Endothelial cell of hepatic sinusoid (primary cell): ENCODE data around the gene ARHGEF16.

Experiments used
- in situ Hi-C: cut with HindIII; loops from 2 replicates; pipeline ENCODE4 v1.10.0; 2017; ENCODE audit warnings: low sequenced_read_pairs

ARHGEF16 gene

GRCh38 chr1:3465091-3465934 is 10.8 kb downstream of the ARHGEF16 start:
- in situ Hi-C loops, result no loop called here

- in situ Hi-C loops, result no loop called here
Observed at GRCh38 chr1:3465935-3466321, 11.5 kb downstream of the ARHGEF16 start.

DNA sequence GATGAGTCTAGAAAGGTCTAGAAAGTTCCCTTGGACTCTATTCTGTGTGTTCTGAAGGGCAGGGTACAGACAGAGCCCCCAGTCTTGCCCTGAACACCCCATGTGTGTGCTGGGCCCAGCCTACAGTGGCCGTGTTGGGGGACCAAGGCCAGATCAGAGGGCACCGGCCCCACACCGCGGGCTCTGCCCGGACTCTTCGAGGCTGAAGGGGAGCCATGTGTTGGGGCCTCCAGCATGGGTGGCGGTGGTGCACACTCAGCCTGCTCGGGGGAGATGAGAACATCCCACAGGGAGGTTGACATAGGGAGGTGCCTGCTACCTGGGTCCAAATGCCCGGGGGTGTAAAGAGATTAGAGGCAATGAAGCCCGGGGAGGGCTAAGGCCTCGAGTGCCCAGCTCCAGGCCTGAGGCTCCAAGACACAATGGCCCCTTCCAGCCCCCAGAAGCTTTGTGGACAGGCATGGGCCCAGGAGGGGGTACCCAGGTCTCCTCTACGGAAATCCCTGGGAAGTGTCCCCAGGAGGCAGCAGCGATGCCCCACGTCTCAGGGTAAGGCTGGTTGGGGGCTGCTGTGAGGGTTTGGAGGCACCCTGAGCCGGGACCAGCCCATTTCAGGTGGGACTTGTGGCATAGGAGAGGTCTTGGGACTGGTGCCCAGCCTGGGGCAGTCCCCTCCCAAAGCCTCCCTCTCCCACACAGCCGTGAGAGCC is 12.1 kb downstream of the ARHGEF16 start:
- in situ Hi-C loops, result no loop called here

DNA sequence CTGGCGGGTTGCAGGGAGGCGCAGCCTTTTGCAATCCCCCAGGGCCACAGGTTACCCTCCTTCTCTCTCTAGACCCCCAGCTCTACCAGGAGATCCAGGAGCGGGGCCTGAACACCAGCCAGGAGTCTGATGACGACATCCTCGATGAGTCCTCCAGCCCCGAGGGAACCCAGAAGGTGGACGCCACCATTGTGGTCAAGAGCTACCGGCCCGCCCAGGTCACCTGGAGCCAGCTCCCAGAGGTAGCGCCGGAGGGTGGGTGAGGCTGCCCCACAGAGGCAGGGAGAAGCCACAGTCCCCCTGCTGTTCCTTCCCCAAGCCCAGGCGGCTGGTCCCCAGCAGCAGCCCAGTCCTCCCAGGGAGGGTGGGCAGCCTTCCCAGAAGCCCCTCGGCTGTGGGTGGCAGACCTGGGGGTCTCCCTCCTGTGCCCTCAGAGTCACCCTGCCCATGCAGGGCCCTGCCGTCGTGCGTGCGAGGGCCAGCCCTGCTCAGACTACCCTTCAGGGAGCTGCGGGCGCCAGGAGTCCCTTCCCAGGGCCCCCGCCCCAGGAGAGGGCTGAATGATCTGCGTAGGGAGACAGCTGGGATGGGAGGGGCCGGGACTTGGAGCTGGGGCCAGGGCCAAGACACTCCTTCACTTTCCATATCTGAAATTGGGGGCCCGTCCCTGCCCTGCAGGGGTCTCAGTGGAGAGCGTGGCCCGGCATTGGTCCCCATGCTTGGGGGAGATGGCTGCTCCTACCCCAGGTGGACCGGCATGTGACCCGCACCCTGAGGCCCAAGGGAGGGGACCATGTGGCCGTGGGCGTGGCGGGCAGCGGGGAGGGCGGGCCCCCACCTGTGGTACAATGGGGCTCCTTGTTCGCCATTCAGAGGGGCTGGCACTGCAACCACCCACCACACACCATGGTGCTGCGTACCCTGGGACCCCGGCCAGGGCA is 12.9 kb downstream of the ARHGEF16 start:
- in situ Hi-C loops, result no loop called here

GRCh38 chr1:3468236-3469103 is 14.0 kb downstream of the ARHGEF16 start:
- in situ Hi-C loops, result no loop called here

- in situ Hi-C loops, result no loop called here
Observed at GRCh38 chr1:3469104-3469848, 14.8 kb downstream of the ARHGEF16 start.

- in situ Hi-C loops, result loop anchor here (5.0 kb wide), 1 partner anchor 82 kb away; no protein-coding TSS in a partner anchor
Observed at GRCh38 chr1:3469849-3470649, 15.6 kb downstream of the ARHGEF16 start.

GRCh38 chr1:3470650-3471355 is 16.3 kb downstream of the ARHGEF16 start:
- in situ Hi-C loops, result loop anchor here (5.0 kb wide), 1 partner anchor 81 kb away; no protein-coding TSS in a partner anchor

DNA sequence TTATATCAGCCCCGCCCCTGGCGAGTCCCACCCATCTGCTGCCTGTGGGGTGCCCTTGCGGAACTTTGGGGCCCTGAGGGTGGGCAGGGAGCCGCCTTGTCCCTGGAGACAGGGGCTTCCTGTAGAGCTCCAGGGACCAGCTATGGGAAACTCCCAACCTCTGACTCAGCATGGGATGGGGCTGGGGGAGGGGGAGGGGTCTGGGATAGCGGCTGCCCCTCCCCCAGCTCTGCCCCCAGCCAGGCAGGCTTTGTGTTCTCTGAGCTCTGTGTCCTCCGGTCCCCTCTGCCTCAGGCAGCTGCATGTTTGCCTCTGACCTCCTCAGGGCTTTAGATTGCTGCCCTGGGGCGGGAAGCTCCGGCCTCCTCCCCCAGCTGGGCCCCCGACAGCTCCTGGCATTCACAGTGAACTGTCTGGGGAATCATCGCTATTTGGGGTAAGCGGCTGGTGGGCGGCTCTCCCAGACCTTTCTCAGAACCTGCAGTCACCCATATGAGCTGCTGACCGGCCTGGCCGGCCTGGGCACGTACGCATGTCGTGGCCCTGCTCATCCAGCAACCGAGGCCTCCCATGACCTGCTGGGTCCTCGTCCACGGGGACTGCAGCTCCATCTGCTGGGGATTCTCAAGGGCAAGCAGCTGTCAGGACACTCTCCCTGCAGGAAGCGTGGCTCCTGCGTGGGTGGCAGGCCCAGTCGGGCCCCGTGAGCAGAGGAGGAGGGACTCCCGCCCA is 17.1 kb downstream of the ARHGEF16 start:
- in situ Hi-C loops, result loop anchor here (5.0 kb wide), 1 partner anchor 81 kb away; no protein-coding TSS in a partner anchor

- in situ Hi-C loops, result loop anchor here (5.0 kb wide), 1 partner anchor 80 kb away; no protein-coding TSS in a partner anchor
Observed at GRCh38 chr1:3472088-3472850, 17.8 kb downstream of the ARHGEF16 start.

- in situ Hi-C loops, result loop anchor here (5.0 kb wide), 1 partner anchor 79 kb away; no protein-coding TSS in a partner anchor
Observed at GRCh38 chr1:3472906-3473305, 18.4 kb downstream of the ARHGEF16 start.

GRCh38 chr1:3473381-3473844 is 18.9 kb downstream of the ARHGEF16 start:
- in situ Hi-C loops, result loop anchor here (5.0 kb wide), 1 partner anchor 79 kb away; no protein-coding TSS in a partner anchor

DNA sequence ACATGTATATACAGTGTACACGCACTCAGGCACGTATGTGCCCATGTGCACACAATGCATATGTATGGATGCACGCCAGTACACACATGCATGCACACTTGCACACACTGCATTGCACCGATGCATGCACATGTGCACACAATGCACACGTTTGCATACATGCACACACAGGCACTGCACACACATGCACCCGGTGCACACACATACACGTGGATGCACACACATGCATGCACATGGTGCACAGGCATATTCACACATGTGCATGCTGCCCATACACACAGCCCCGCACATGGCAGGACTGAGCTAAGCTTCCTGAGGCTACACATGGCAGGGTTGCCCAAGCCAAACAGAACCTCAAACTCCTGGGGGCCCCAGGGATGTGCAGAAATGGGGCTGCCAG is 19.6 kb downstream of the ARHGEF16 start:
- in situ Hi-C loops, result loop anchor here (5.0 kb wide), 1 partner anchor 78 kb away; no protein-coding TSS in a partner anchor

- in situ Hi-C loops, result loop anchor here (5.0 kb wide), 1 partner anchor 78 kb away; no protein-coding TSS in a partner anchor
Observed at GRCh38 chr1:3474421-3474820, 20.0 kb downstream of the ARHGEF16 start.

GRCh38 chr1:3475839-3476573 is 21.5 kb downstream of the ARHGEF16 start:
- in situ Hi-C loops, result loop anchor here (5.0 kb wide), 1 partner anchor 54 kb away; no protein-coding TSS in a partner anchor
